Measurements from ENCODE around the gene BTF3. TPM values are rescaled to one million over a fixed set of nuclear protein-coding genes. Genes with fewer than 3 reads are reported as not detected.
"Not testable (repeated sequence)": the region's sequence is repeated elsewhere in the genome, so short reads cannot be mapped to it uniquely, and the experiment has no call there.

BTF3 gene
- total and polyA plus RNA-seq, 7 donors = 451 to 1,021 (median 591) TPM

DNA sequence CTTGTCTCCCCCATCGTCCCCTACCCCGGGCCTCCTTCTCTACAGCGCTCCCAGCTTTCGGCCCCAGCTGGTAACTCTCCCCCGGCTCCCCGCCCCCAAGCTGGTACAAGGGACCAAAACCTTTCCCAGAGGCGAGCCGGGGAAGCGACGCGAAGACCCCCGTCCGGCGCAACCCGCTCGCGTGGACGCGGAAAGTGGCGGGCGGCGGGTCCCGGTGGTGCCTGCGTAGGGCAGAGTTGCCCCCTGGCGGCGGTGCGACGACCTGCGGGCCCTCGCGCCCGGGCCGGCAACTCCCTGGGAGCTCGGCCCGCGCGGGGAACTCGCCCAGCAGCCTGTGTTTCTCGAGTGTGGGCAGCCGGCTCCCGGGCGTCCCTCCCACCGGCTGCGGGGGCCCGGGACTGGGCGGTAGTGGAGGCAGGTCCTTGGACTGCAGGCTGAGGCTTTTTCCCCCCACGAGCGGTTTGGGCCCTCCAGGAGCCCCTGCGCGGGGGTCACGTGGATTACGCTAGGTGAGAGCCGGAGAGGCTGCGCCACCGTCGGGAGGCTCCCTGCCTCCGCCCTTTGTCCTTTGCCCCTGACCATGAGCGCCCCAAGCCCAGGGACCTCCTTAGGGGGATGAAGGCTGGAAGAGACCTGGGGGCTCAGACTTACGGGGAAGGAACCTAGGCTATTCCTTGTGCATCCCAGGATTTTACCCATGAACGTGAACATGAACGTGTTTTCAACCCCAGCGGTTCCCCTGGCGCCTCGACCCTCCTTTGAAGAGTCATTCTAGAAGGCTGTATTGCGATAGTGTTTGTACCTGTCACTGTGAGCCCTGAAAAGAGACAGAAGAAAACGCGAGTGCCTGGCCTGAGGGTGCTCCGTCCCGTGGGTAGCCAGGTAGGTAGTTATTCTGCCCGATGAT, 46.8 kb upstream of the BTF3 start:
- Histone ChIP-seq H3K9me3 (no peaks in the 10 kb centered on the region), H3K36me3 (ENCODE audit: insufficient read depth in 1 of 2, low read depth in 1 of 2) (no peaks in the 10 kb centered on the region), H3K27ac (no peak overlapping the region), H3K27me3 (ENCODE audit: insufficient read depth in 3 of 3, low read length in 2 of 3) (peaks cover 10 to 87% (median 38%) of the 10 kb centered on the region in 3 donors), H3K4me3 (peak overlapping the region; percentile 47), H3K4me1 (peaks cover 10% of the 10 kb centered on the region)
- intact Hi-C loops (cut with DNase I) = loop anchor here (1.0 to 5.0 kb wide), 3 partner anchors 149 to 368 kb away; no protein-coding TSS in a partner anchor
- 4 to 6% (median 5%) methylated on average over 66 to 70 of the region's 70 CpGs for WGBS, 3 donors
- peak; percentile 70 to 84 (median 77) for ATAC-seq
- DNase-seq = peak; percentile 77 to 82
- TF ChIP-seq, protein P1, sequence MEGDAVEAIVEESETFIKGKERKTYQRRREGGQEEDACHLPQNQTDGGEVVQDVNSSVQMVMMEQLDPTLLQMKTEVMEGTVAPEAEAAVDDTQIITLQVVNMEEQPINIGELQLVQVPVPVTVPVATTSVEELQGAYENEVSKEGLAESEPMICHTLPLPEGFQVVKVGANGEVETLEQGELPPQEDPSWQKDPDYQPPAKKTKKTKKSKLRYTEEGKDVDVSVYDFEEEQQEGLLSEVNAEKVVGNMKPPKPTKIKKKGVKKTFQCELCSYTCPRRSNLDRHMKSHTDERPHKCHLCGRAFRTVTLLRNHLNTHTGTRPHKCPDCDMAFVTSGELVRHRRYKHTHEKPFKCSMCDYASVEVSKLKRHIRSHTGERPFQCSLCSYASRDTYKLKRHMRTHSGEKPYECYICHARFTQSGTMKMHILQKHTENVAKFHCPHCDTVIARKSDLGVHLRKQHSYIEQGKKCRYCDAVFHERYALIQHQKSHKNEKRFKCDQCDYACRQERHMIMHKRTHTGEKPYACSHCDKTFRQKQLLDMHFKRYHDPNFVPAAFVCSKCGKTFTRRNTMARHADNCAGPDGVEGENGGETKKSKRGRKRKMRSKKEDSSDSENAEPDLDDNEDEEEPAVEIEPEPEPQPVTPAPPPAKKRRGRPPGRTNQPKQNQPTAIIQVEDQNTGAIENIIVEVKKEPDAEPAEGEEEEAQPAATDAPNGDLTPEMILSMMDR (IDR thresholded peaks at IDR 0.05) = peak; percentile 80

DNA sequence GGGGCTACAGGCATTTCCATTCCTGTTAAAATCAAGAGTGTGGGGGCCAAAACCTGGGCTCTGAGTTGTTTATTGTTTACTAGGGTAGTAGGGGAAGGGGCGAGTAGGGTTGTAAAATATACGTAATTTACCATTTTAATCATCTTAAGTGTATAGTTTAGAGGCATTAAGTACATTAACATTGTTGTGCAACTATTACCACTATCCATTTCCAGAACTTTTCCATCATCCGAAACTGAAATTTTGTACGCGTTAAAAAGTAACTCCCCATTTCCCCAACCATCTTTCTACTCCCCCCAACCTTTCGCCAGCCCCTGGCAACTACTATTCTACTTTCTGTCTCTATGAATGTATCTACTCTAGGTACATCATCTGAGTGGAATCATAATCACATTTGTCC, 46.0 kb upstream of the BTF3 start:
- intact Hi-C loops (cut with DNase I) = loop anchor here (5.0 kb wide), 2 partner anchors 150 to 235 kb away; no protein-coding TSS in a partner anchor
- Histone ChIP-seq H3K4me1 (peaks cover 10% of the 10 kb centered on the region), H3K27ac (no peak overlapping the region), H3K9me3 (no peaks in the 10 kb centered on the region), H3K27me3 (ENCODE audit: insufficient read depth in 3 of 3, low read length in 2 of 3) (peaks cover 10 to 90% (median 35%) of the 10 kb centered on the region in 3 donors), H3K4me3 (no peak overlapping the region), H3K36me3 (ENCODE audit: insufficient read depth in 1 of 2, low read depth in 1 of 2) (no peaks in the 10 kb centered on the region)
- TF ChIP-seq, protein P1 (IDR thresholded peaks at IDR 0.05) = no peak
- no peak for DNase-seq
- 59 to 64% (median 61%) methylated on average over 6 of the region's 6 CpGs for WGBS, 3 donors
- no peak for ATAC-seq

DNA sequence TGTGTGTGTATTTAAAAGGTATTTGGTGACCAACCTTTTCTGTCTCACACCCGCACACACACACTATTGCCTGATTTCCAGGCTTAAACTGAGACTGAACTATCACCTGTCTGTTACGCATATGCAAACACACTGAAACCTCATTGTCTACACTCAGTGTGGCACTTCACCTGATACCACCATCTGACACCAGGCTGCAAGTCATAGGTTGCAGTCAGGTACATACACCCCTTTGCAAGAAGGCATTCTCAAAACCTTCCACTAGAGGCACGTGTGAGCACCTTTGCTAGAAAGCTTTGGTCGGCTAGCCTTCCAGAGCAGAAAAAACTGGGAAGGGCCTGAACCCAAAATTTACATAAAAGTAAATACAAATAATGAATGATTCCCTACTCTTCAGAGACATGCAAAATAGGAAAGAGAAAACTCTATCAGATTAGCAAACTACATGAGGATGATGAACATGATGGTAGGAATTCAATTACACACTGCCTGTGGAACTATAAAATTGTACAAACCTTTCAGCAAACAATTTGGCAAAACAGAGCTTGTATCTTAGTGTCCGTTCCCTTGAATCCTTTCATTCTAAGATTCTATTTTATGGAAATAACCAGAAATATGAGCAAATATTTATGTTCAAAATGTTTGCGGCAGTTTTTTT, 43.7 kb upstream of the BTF3 start:
- TF ChIP-seq, protein P1 (IDR thresholded peaks at IDR 0.05) = peak; percentile 76
- Histone ChIP-seq H3K27ac (no peak overlapping the region), H3K27me3 (ENCODE audit: insufficient read depth in 3 of 3, low read length in 2 of 3) (peaks cover 10 to 89% (median 18%) of the 10 kb centered on the region in 3 donors), H3K36me3 (ENCODE audit: insufficient read depth in 1 of 2, low read depth in 1 of 2) (no peaks in the 10 kb centered on the region), H3K4me1 (peaks cover 4% of the 10 kb centered on the region), H3K4me3 (no peak overlapping the region), H3K9me3 (no peaks in the 10 kb centered on the region)
- 55 to 56% (median 56%) methylated on average over 6 of the region's 6 CpGs for WGBS, 3 donors
- ATAC-seq (peak; percentile 48 to 75 (median 62)), DNase-seq (no peak)
- intact Hi-C loops (cut with DNase I) = loop anchor here (5.0 kb wide), 2 partner anchors 152 to 237 kb away; no protein-coding TSS in a partner anchor

DNA sequence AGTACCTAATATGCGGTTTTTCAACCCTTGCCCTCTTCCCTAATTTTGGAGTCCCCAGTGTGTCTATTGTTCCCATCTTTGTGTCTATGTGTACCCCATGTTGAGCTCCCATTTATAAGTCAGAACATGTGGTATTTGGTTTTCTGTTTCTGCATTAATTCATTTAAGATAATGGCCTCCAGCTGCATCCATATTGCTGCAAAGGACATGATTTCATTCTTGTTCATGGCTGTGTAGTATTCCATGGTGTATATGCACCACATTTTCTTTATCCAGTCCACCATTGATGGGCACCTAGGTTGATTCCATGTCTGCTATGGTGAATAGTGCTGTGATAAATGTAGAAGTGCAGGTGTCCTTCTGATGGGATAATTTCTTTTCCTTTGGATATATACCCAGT, 41.8 kb upstream of the BTF3 start:
- H3K36me3 ChIP-seq (ENCODE audit: insufficient read depth in 1 of 2, low read depth in 1 of 2); ATAC-seq; H3K4me3 ChIP-seq; DNase-seq; intact Hi-C loops (cut with DNase I); H3K9me3 ChIP-seq; H3K27ac ChIP-seq; H3K4me1 ChIP-seq: not testable (repeated sequence)
- 81 to 96% (median 92%) methylated on average over 1 of the region's 1 CpG for WGBS, 3 donors
- H3K27me3 ChIP-seq (ENCODE audit: insufficient read depth in 3 of 3, low read length in 2 of 3) = peaks cover 5 to 76% (median 14%) of the 10 kb centered on the region in 3 donors

DNA sequence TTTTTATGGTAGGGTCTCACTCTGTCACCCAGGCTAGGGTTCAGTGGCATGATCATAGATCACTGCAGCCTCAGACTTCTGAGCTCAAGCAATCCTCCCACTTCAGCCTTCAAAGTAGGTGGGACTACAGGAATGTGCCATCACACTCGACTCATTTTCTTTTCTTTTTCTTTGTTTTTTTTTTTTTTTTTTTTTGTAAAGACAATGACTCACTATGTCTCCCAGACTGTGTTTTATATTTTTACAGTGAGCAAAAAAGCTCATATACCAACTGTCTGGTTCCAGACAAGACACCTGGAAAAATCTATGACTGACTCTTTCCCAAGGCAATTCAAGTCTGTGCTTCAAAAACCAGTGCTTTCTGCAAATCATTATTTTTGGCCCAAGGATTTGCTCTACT, 38.9 kb upstream of the BTF3 start:
- WGBS, 3 donors = 48 to 84% (median 57%) methylated on average over 1 of the region's 1 CpG
- intact Hi-C loops (cut with DNase I) = no loop called here
- Histone ChIP-seq H3K36me3 (ENCODE audit: insufficient read depth in 1 of 2, low read depth in 1 of 2) (no peaks in the 10 kb centered on the region), H3K9me3 (no peaks in the 10 kb centered on the region), H3K27me3 (ENCODE audit: insufficient read depth in 3 of 3, low read length in 2 of 3) (peaks cover 0 to 48% (median 3%) of the 10 kb centered on the region in 3 donors), H3K4me1 (no peaks in the 10 kb centered on the region), H3K4me3 (no peak overlapping the region), H3K27ac (no peak overlapping the region)
- TF ChIP-seq, protein P1 (IDR thresholded peaks at IDR 0.05) = no peak
- DNase-seq (no peak), ATAC-seq (no peak)

All from psoas muscle (tissue), 8 donors.